Measurements from ENCODE around the gene ESRRB. TPM values are rescaled to one million over a fixed set of nuclear protein-coding genes. Genes with fewer than 3 reads are reported as not detected.

ESRRB gene
- 1 to 10 TPM; 6.8 to 9.0 (median 8.0) TPM for polyA plus RNA-seq (ENCODE audit: insufficient read length in 4 of 4)

DNA sequence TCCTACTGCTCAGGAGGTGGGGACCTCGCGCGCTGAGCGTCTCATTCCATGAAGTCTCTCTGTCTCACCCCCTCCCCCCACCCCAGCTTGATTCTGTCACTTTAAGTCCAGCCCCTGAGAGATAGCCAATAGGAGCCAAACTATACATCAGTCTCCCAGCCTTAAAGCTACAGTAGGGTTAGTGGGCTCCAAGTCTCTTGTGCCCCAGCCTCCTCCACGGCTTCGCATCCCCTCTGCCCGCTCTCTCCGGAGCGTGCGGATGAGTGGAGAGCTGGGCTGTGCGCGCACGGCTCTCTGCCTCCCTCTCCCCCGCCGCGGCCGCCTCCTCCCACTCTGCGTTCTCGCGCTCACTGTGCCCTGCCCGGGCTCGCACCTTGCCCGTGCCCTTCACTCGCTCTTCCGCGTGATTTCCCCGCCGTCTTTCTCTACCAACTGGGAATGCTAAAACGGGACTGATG lies at the start of gene ESRRB:
Gene ESRRB (plus strand): TSS at position 191 of the 458 bp plus-strand sequence. CDS start 265 bp downstream, at position 456.
- peak in 2 of 4 donors; percentile 40 to 65 for DNase-seq (ENCODE audit: low read depth in 4 of 4, low spot score in 2 of 4)

DNA sequence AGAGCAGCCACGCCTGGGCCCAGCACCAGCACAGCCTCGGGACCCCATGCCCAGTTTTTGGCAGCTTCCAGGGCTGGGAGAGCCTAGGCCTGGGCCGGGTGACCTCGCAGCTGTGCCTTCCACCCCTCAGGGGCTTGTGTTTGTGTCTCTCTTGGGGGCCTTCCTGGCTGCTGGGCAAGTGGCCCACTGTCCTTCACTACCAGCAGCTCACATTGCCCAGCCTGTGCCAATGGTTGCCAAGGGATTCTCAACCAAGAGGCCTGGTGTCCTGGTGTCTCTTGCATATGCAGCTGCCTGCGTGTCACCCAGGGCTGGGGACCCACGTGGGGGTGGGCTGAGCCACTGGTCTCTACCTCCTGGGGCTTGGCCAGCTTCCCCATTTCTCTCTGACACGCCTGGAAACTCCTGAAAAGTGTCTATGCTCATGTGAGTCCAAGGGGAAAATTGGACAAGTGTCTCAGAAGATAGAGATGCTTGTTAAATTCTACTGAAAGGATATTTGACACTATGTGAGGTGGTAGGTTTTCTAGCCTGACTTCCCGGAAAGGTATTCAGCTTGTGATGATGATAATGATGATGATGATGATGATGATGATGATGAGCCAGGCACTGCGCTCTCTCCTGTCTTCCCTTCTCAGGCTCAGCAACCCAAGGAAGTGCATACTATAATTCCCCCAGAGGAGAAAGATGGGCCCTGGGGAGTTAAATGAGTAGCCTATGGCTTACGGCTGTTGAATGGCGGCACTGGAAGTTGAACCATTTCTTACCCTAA lies 48.8 kb upstream of the ESRRB start:
- no peak for DNase-seq (ENCODE audit: low read depth in 4 of 4, low spot score in 2 of 4)

DNA sequence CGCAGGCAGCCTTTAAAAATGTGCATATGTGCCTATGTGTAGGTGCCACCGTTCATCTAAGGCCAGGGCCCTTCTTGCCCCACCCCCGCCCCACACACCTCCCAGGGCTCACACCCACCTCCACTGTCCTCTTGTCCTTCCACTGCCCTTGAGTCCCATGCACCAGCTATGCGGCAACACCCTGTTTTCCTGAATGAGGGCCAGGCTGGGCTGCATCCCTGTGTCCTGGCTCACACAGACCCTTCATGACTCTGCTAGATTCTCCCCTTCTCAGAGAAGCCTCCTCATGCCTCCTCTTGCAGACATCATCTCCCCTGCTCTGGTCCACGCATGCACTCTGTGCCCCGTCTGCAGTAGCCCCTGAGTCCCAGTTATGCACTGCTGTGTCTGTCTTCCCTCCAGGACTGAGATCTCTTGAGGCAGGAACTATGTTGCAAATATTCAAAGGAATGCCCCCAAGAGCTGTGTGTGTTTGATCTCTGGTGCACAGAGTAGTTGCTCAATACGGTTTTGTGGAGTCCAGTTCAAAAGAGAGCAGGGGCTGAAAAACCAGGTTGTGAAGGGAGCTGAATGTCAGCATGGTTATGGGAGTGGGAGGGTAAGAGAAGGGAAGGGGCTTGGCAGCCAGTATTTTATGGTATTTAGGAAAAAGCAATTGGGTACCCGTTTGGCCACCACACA lies 47.3 kb upstream of the ESRRB start:
- no peak for DNase-seq (ENCODE audit: low read depth in 4 of 4, low spot score in 2 of 4)

DNA sequence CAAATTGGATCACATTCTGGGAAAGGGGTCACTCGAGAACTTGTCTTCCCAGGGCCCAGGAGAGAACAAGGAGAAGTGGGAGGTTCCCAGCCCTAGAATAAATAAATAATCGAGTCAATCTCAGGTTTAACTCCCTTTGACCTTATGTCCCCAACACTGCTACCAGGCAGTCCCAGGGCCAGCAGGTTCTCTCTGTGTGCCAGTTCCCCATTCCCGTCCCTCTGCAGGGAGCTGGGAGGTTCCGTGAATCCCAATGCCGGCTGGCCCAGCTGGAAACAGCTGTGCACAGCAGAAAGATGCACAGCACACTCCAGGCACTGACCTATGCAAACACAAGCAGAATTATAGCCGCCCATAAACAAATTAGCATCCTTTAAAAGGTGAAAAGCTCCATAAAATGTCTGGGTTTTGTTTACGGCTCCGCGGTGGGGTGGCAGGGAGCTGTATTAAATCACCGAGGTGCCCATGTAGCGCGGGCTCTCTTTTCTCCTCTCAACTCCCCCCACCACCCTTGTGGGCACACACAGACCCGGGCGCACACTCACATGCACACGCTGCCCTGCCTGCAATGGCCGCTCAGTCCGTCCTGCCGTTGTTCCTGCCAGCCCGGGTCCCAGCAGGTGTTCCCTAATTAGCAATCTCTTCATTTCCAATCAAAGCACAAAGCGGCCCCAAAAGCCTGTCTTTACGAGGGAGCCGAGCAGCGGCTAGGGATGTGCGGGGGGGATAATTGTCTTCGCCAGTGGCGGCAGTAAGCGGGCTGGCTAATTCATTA lies 46.6 kb upstream of the ESRRB start:
- no peak for DNase-seq (ENCODE audit: low read depth in 4 of 4, low spot score in 2 of 4)

DNA sequence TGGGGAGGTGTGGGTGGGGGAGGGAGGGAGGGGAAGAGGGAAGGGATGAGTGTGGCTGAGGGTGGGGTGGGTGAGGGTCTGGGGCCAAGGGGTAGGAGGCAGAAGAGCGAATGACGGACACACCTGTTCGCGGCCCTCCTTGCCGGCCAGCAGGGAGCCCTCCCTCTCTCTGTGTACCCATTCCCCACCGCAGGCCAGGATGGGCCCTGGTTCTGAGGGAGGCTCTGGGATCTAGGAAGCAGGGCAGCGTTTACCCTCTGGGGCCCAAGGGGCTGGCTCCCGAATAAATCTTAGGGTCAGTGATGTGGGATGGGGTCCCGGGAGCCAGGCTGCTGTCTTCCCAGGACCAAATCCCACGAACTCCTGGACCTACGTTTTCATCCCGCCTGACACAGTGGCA lies 46.0 kb upstream of the ESRRB start:
- DNase-seq (ENCODE audit: low read depth in 4 of 4, low spot score in 2 of 4), result no peak

DNA sequence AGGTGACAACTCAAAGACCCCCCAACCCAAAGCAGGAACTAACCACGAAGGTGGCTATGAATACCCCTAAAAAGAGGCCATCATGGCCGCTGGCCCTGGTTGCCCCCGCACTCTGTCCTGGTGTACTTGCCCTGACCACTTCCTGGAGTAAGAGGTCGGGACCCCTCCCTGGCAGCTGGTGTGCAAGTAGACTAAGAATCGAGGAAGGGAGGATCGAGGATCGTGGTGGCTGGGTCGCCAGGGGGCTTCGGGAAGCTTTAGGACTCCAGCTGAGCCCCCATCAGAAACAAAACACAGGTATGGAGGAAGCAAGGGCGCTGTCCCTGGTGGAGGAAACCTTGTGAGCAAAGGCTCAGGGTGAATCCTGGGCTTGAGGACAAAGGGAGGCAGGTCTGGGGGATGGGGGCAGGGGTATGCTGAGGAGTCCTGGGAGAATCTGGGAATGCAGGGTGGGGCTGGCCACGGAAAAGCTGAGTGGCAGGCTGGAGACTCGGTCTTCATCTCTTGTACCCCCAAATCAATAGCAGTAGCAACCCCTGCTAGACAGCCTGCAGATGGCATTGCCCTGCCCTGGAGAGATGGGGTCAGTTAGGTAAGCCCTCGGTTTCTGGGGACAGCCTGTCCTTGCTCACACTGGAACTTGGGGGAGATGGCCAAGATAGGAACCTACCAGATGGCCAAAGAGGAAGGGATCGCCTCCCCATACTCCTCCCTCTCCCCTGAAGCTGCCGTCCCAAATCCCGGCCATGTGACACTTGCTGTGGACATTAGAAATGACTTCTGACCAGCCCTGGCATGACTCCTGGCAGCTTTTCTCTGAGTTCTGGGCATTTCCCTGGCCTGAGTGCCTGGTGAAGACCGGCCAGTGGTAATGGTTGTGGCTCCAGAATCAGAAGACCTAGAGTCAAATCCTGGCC lies 45.3 kb upstream of the ESRRB start:
- DNase-seq (ENCODE audit: low read depth in 4 of 4, low spot score in 2 of 4), result no peak

DNA sequence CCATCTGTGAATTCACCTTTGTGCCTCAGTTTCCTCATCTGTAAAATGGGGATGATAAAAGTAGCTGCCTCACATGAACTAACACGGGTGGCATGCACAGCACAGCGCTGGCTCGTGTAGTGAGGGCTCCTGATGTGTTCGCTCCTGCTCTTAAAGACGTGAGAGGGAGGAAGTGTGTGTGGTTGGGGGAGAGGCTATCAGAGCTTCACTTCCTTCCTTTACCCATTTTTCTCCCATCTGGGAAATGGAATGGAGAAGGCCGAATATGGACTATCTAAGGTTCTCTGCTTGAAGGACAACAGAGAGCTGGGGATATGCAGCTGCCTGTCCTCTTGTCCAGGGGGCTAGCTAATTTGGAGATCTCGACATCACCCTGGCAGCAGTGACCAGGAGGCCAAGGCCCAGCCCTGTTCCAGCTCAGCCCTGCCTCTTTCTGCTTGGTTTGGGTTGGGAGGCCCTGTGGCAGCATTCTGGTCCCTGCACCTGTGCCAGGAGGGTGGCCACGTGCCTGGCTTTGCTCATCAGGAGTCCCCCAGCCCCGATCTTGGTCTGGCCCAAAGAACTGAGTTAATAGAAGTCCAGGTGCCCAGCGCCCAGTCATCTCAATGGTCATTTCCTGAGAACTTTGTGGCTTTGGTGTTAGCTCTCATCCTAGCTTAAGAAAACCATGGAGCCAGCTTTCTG lies 44.5 kb upstream of the ESRRB start:
- no peak for DNase-seq (ENCODE audit: low read depth in 4 of 4, low spot score in 2 of 4)

DNA sequence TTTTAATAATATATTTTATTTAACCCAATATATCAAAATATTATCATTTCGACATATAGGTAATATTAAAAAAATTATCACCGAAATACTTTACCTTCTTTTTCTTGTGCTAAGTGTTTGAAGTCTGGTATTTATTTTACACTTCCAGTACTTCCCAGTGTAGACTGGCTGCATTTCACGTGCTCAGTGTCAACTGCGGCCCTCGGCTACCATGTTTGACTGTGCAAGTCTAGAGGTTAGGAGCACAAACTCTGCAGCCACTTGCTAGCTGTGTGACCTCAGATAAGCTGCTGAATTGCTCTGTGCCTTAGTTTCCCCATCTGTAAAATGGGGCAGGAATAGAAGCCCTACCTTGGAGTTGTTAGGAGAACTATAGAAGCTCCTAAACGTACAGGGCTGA lies 42.3 kb upstream of the ESRRB start:
- DNase-seq (ENCODE audit: low read depth in 4 of 4, low spot score in 2 of 4), result no peak

DNA sequence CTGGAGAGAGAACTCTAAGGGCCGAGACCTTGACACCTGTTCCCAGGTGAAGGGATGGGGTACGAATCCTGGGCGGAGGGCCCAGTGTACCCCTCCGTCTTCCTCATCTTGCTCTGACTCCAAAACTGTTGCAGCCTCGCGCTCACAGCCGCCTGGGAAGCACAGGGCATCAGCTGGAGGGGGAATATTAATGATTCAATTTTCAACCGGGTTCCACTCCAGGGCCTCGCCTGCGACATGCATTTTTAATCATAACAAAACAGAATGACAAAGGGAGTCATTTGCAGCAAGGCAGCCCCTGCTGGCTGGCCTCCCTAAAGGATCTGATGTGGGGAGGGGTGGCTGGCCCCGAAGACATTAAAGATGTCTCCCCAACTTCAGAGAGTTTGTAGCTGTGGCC lies 41.6 kb upstream of the ESRRB start:
- DNase-seq (ENCODE audit: low read depth in 4 of 4, low spot score in 2 of 4), result no peak

DNA sequence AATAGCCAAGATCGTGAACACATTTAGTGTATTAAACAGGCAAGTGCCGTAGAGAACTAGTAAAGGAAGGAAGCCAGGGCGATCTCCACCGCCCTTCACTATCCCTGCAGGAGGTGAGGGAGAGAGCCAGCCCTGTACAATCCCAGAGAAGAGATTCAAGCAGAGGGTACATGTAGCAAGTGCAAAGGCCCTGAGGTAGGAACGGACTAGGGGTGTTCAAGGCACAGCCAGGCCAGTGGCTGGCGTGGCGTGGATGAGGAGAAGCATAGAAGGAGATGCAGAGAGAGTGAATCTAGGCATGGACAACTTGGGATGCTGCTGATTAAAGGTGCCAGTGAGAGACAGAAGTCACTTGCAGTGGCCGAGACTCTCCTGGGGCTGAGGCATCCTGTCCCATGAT lies 39.1 kb upstream of the ESRRB start:
- DNase-seq (ENCODE audit: low read depth in 4 of 4, low spot score in 2 of 4), result no peak

DNA sequence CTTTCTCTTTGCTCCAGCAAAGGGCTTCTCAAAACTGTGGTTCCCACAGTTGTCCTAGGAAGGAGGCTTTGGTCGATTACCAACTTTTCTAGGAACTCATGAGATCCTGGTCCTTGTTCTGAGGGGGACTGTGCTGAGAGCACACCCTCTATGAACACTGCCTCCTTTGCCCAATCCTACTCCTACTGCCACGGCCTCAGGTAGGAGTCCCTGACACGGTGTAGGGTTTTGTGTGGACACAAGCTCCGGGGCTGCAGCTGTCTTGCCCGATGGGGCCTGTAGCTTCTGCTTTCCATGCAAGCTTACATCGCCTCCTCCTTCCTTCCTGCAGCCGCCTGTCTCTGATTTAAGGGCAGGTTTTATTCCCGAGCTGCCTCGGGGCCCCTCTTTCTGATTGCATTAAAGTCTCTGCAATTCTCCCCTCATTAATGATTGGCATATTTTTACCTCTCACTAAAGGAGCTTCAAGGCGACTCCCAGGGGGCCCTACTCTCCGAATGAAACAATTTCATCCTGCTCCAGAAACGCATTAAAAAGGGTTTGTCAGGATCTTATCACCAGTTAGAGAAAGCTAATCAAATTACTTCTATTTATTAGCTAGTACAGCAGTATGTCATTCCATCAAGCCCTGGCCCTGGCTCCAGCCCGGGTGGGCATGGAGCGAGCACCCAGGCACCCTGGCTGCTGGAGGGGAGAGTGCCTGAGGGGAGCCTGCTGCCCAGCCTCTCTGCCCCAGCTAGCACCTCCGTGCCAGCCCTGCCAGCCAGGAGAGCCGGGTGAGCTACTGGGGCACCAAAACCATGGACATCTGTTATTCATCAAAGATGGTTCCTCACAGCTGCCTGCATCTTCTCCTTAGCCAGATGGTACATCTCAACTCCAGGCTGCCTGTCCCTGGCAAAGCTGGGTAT lies 38.0 kb upstream of the ESRRB start:
- no peak for DNase-seq (ENCODE audit: low read depth in 4 of 4, low spot score in 2 of 4)

DNA sequence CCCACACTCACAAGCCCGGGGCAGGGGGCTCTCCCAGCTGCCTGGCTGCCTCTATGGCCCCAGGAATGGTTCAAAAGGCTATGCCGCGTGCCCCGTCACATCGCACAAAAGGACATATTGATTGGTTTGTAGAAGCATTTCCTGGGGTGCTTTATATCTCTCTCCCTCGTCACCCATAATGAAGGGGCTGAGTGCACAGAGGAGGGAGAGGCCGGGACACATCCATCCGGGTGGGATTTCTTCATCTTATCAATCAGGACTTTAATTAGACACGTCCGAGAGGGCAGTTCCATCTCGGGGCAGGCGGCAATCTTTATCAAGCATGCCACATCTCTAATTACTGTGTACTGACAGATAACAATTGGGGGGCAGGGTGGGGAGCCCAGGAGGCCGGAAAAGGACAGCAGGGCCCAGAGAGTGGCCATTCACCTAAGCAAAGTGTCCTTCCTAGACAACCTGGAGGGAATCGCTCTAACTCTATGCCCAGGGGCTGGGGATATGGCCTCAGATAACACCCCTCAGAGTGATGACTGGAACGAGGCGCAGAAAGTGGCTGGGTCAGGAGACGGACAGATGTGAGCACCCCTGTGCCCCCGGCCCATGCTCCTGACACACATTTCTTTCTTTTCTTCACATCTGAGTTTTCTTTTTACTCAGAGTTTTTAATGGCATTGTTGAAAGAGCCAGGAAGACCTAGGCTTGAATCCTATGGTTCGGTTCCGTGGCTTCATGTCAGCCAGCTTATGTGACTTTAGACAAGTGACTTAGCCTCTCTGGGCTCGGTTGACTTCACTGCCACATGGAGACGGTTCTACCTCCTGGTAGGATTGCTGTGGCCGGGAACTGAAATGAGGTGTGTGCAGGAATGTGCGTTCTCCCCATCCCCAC lies 36.0 kb upstream of the ESRRB start:
- no peak for DNase-seq (ENCODE audit: low read depth in 4 of 4, low spot score in 2 of 4)

DNA sequence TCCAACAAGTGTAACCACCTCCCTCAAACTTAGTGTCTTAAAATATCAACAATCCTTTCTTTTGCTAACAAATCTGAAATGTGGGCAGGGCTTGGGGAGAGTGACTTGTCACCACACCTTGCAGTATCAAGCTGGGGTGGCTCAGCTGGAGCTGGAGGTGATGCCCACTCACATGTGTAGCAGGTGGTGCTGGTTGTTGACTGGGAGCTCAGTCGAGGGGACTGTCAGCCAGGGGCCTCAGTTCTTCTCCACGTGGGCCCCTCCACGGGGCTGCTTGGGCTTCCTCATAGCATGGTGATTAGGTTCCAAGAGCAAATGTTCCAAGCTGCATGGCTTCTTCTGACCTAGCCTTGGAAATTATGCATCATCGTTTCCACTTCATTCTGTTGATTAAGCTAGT lies 32.6 kb upstream of the ESRRB start:
- no peak for DNase-seq (ENCODE audit: low read depth in 4 of 4, low spot score in 2 of 4)

DNA sequence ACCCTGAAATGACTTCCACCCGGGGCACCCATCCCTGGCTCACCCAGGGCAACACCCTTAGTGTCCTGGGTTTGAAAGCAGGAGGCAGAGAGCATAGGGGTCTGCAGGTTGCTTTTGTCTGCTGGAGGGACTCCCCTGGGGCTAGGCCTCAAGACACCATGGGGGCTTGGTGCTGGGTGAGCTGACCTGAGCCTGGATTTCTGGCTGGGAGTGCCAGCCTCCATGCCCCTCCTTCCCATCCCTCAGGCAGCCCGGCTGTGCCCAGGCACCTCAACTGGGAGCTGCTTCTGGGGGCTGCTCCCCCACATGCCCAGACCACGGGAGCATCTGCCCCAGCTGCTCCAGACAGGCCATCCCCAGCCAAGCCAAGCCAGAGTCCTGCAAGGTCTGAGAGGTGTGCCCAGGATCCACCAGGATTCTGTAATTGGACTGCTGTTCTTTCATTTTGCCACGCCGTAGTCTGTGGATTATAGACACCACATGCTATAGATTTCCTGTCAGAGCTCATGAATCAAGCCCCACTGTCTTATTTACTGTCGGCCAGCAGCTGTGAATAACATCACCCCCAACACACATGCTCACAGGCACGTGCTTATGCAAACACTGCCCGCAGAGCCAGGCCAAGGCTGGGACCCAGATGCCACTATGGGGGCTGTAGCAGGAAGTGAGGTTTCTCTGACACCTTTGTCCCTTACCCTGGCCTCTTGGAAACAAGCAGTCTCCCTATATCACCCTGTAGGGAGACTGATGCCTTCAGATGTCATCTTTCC lies 29.4 kb upstream of the ESRRB start:
- DNase-seq (ENCODE audit: low read depth in 4 of 4, low spot score in 2 of 4), result no peak

DNA sequence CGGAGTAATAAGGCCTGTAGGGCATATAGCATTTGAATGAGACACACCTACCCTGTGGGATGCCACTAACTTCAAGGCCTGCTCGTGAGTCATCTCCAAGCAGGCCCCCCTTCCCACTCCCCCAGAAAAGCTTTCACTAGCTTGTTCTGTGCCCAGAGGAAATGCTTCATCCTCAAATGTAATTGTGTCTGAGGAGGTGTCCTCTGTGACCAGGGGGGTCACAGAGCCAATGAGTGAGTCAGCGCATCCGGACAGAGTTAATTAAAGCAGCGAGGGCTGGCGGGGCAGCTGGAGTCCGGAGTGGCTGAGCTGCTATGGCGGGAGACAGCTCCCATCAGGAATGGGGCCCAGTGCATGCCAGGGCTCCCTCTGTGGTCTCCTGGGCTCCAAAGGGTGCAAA lies 27.0 kb upstream of the ESRRB start:
- no peak for DNase-seq (ENCODE audit: low read depth in 4 of 4, low spot score in 2 of 4)

DNA sequence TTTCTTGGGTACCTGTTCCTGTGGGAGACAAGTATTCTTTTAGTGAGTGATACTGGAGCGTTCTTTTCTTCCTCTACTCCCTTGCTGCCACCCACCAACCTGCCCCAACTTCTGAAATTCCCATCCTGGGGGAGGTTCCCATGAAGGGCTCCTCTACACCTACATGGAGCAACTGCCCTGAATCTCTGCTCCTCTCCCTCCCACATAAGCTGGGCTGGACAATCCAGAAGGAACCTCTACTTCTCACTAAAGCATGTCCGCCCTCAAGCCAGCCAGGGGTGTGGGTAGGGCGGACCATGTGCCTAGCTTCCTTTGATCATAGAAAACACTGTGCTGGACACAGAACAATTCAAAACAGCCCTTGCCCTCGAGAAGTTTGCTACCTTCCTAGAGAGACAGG lies 25.9 kb upstream of the ESRRB start:
- no peak for DNase-seq (ENCODE audit: low read depth in 4 of 4, low spot score in 2 of 4)

DNA sequence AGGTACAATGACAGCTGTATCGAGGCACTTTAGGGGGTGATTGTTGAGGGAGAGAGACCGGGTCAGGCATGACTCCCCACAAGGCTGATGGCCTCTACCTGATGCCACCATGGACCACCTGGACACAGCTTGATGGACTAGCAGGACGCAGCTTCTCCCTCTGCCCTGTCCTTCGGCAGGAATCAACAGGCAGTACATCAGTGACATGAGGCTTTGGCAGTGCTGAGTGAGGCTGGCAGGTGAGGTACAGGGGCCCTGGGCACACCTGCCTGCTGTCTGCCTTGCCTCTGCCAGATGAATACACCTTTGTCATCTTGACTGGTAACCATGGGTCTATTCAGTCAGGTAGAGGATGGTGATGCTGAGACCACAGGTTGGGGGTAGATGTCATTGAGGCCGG lies 25.3 kb upstream of the ESRRB start:
- no peak for DNase-seq (ENCODE audit: low read depth in 4 of 4, low spot score in 2 of 4)

All from left renal cortex interstitium (tissue), 4 donors.